HepG2 (cell line): ENCODE data around the gene CLHC1. TPM values are rescaled to one million over a fixed set of nuclear protein-coding genes. Genes with fewer than 3 reads are reported as not detected.

ENCODE experiments used
- ATAC-seq: fragments of 200-7000 bp; cut with Tn5 transposase; 3 replicates; pipeline ENCODE4 v1.9.1; 2020; ENCODE audit warnings: mild to moderate bottlenecking, moderate library complexity
- BruUV-seq: library from RNA; stranded (reverse); fragments of 400-500 nt; replicated peaks from 2 replicates; lab custom pipeline; 2021; lab: Mats Ljungman, UMichigan
- CTCF ChIA-PET: fragments of 300-600 bp; formaldehyde crosslinking; extraction: SDS; loops from one replicate; lab custom pipeline; 2021; ENCODE audit warnings: low total read pairs, inconsistent platforms, low intra/inter-chr PET ratio; lab: Yijun Ruan, JAX
- POLR2A ChIA-PET: fragments of 350-600 bp; sonication (Branson Sonifier 250); formaldehyde crosslinking; loops from one replicate; lab custom pipeline; 2020; ENCODE audit warnings: antibody characterized with exemption, inconsistent platforms; lab: Yijun Ruan, JAX
- DNase-seq: peaks from one replicate; pipeline ENCODE4 v3.0.0-alpha.2; 2015; ENCODE audit warnings: low spot score
- FAIRE-seq: peaks from 3 replicates; lab custom pipeline; 2011; peaks lifted over from hg19 to GRCh38; lab: Jason Lieb, UNC
- H2AFZ ChIP-seq: one replicate; pipeline ENCODE4 v1.6.1; 2011; ENCODE audit warnings: low read length, inconsistent platforms
- H3K27ac ChIP-seq: fragments of 300-600 bp; 3 replicates; pipeline ENCODE4 v1.8.0; 2011; ENCODE audit warnings: mixed run types, mild to moderate bottlenecking, mixed read lengths, low read length, inconsistent platforms; ENCODE audit not compliant: insufficient read depth; ENCODE audit errors: extremely low read length
- H3K27me3 ChIP-seq, 2 experiments: fragments of 200-600 bp in 1 of 2; 2 replicates in 1 of 2; 3 replicates in 1 of 2; pipeline versions ENCODE4 v1.6.0 to v1.8.0; 2011; ENCODE audit warnings: low read length in 2 of 2, mild to moderate bottlenecking in 2 of 2, moderate library complexity in 2 of 2, inconsistent platforms in 1 of 2; ENCODE audit not compliant: insufficient read depth in 2 of 2, control insufficient read depth in 1 of 2
- H3K36me3 ChIP-seq, 2 experiments: fragments of 200-600 bp in 1 of 2; replicated peaks in 1 of 2; 2 replicates in 1 of 2; 3 replicates in 1 of 2; pipeline versions ENCODE4 v1.5.1 to v1.8.0; 2011; ENCODE audit warnings: low read length in 2 of 2, inconsistent platforms in 1 of 2; ENCODE audit not compliant: insufficient read depth in 2 of 2, control insufficient read depth in 1 of 2
- H3K4me1 ChIP-seq: 2 replicates; pipeline ENCODE4 v1.5.1; 2012; ENCODE audit warnings: low read length, inconsistent platforms; ENCODE audit not compliant: insufficient read depth
- H3K4me2 ChIP-seq: 2 replicates; pipeline ENCODE4 v1.6.0; 2011; ENCODE audit warnings: low read depth, low read length, inconsistent platforms
- H3K4me3 ChIP-seq, 3 experiments: fragments of 200-600 bp in 1 of 3; sonication (generic), shearing (Covaris generic) in 1 of 3; replicated peaks in 1 of 3; 2 replicates each; pipeline ENCODE4 v1.5.1; 2011 to 2016; ENCODE audit warnings: low read length in 3 of 3, inconsistent platforms in 2 of 3, low read depth in 2 of 3, mild to moderate bottlenecking in 2 of 3, control low read depth in 1 of 3, mixed read lengths in 1 of 3; ENCODE audit not compliant: insufficient read depth in 1 of 3
- H3K79me2 ChIP-seq: one replicate; pipeline ENCODE4 v1.6.1; 2011; ENCODE audit warnings: low read length, inconsistent platforms; ENCODE audit not compliant: insufficient read depth
- H3K9ac ChIP-seq: 2 replicates; pipeline ENCODE4 v1.6.0; 2011; ENCODE audit warnings: mild to moderate bottlenecking, low read depth, low read length, inconsistent platforms; ENCODE audit not compliant: insufficient read depth
- H3K9me3 ChIP-seq: 2 replicates; pipeline ENCODE4 v1.5.1; 2012; ENCODE audit warnings: mild to moderate bottlenecking, low read length
- H4K20me1 ChIP-seq: 2 replicates; pipeline ENCODE4 v1.6.0; 2011; ENCODE audit warnings: inconsistent platforms, mild to moderate bottlenecking, low read length, moderate library complexity; ENCODE audit not compliant: insufficient read depth
- CREB1 ChIP-seq, 2 experiments: fragments of 450-650 bp in 1 of 2; IDR thresholded peaks; 2 replicates each; pipeline ENCODE4 v1.6.1; 2016 to 2017; ENCODE audit warnings: control low read depth in 1 of 2, mild to moderate bottlenecking in 1 of 2, missing compliant biosample characterization in 1 of 2, missing genetic modification characterization in 1 of 2
- CTCF ChIP-seq: sonication (generic); formaldehyde crosslinking; IDR thresholded peaks from 2 replicates; pipeline ENCODE4 v1.5.0; 2020; ENCODE audit warnings: mild to moderate bottlenecking, missing genetic modification reagents, moderate library complexity
- MTF2 ChIP-seq: sonication (generic); formaldehyde crosslinking; IDR thresholded peaks from 2 replicates; pipeline ENCODE4 v1.5.0; 2020; ENCODE audit warnings: missing genetic modification reagents, borderline replicate concordance
- RAD21 ChIP-seq: fragments of 450-650 bp; formaldehyde crosslinking; IDR thresholded peaks from 2 replicates; pipeline ENCODE4 v1.5.0; 2020; ENCODE audit warnings: mild to moderate bottlenecking
- SMC3 ChIP-seq: IDR thresholded peaks from 2 replicates; pipeline ENCODE4 v1.6.1; 2011; ENCODE audit warnings: low read length, improper control_type of control experiment
- STAG1 ChIP-seq: sonication (generic); formaldehyde crosslinking; IDR thresholded peaks from 2 replicates; pipeline ENCODE4 v1.4.0; 2020; ENCODE audit warnings: missing genetic modification reagents
- WGBS: methylation state at CpG from one replicate; pipeline ENCODE4 v1.1.6; 2017; ENCODE audit warnings: low lambda C conversion rate; 5-methylcytosine and 5-hydroxymethylcytosine counted together
- in situ Hi-C: cut with HindIII; loops from 2 replicates; pipeline ENCODE4 v1.10.0; 2017; ENCODE audit warnings: low pct_unique_long_range_greater_than_20kb; ENCODE audit not compliant: extremely low pct_ligation_motif_present
- intact Hi-C: fragments of 100-400 bp; cut with micrococcal nuclease; formaldehyde crosslinking; loops from one replicate; pipeline ENCODE4 v1.10.0; 2022; ENCODE audit not compliant: unreplicated experiment
- polyA plus RNA-seq, 8 experiments: library from polyadenylated mRNA; depleted of rRNA in 3 of 8; stranded (reverse) in 7 of 8; unstranded in 1 of 8; fragments of >200 nt; fragmentation: Illumina TruSeq in 4 of 8; extraction: Trizol in 4 of 8; gene quantifications; 2 replicates each; pipeline versions ENCODE4 v1.2.1 to v1.2.3, GENCODE V29; 2011 to 2016; ENCODE audit warnings: low read depth in 4 of 8, missing spikeins in 1 of 8, mixed read lengths in 1 of 8; ENCODE audit not compliant: insufficient read depth in 1 of 8
- total RNA-seq, 5 experiments: library from RNA; depleted of rRNA; stranded (reverse); fragments of >200 nt; fragmentation: Illumina TruSeq; extraction: Trizol; gene quantifications; 2 replicates each; pipeline ENCODE4 v1.2.3, GENCODE V29; 2016; ENCODE audit warnings: low read depth in 1 of 5

Gene CLHC1
- total and polyA plus RNA-seq, 2 of the 13 experiments (the other 11 are each of a cell fraction or from before 2014, with no cell fraction given) = 9.8 to 12.6 TPM

- Histone ChIP-seq H4K20me1 (no peaks in the 10 kb centered on the region), H3K9ac (no peak overlapping the region), H3K4me3 (no peak overlapping the region), H3K4me2 (no peak overlapping the region), H2AFZ (no peak overlapping the region), H3K79me2 (no peaks in the 10 kb centered on the region), H3K9me3 (no peaks in the 10 kb centered on the region), H3K27ac (no peak overlapping the region), H3K4me1 (peaks cover 7% of the 10 kb centered on the region), H3K36me3 (no peaks in the 10 kb centered on the region), H3K27me3 (no peaks in the 10 kb centered on the region)
- DNase-seq (peak; percentile 41), FAIRE-seq (peak; percentile 73), ATAC-seq (peak; percentile 68; the same call in 2 of the 3 replicates)
- BruUV-seq = no TSS peak
- CTCF ChIA-PET = interaction anchor here (1.0 to 2.0 kb wide), 2 partner anchors 104 to 160 kb away, joined by 4 to 13 read pairs; no protein-coding TSS in a partner anchor
- in situ Hi-C loops (no loop called here), intact Hi-C loops (no loop called here)
- peak; percentile 65 for TF ChIP-seq CTCF (CRISPR knock-in tag)
- TF ChIP-seq STAG1 (CRISPR knock-in tag) = peak; percentile 87
- TF ChIP-seq RAD21 (CRISPR knock-in tag) = peak; percentile 45
- no peak for TF ChIP-seq MTF2
- TF ChIP-seq SMC3 = peak; percentile 62; the same call in 1 of the 2 replicates
- TF ChIP-seq CREB1 (IDR thresholded peaks at IDR 0.05) = peak; percentile 51
- no peak for TF ChIP-seq CREB1 (CRISPR knock-in tag; IDR thresholded peaks at IDR 0.05)
- 86% methylated on average over 5 of the region's 5 CpGs for WGBS
- POLR2A ChIA-PET = interaction anchor here (1.5 kb wide), 1 partner anchor 57 kb away, joined by 4 read pairs; the partner anchor contains the start of genes CLHC1 and RPS27A
These were observed 56.6 kb downstream of the CLHC1 start for GRCh38 chr2:55175254-55176093.
